Hindlimb muscle (tissue), 1 donor: ENCODE results near the gene WAC. TPM values are rescaled to one million over a fixed set of nuclear protein-coding genes. Genes with fewer than 3 reads are reported as not detected.

Experiments
- DNase-seq: peaks from one replicate; pipeline ENCODE4 v3.0.0-alpha.2; 2013
- polyA plus RNA-seq: library from polyadenylated mRNA; unstranded; fragments of 120-200 nt; gene quantifications from one replicate; pipeline ENCODE4 v1.2.1, GENCODE V29; 2013; ENCODE audit not compliant: insufficient read length

The WAC gene
- polyA plus RNA-seq, 1 donor: 87.2 TPM

DNA sequence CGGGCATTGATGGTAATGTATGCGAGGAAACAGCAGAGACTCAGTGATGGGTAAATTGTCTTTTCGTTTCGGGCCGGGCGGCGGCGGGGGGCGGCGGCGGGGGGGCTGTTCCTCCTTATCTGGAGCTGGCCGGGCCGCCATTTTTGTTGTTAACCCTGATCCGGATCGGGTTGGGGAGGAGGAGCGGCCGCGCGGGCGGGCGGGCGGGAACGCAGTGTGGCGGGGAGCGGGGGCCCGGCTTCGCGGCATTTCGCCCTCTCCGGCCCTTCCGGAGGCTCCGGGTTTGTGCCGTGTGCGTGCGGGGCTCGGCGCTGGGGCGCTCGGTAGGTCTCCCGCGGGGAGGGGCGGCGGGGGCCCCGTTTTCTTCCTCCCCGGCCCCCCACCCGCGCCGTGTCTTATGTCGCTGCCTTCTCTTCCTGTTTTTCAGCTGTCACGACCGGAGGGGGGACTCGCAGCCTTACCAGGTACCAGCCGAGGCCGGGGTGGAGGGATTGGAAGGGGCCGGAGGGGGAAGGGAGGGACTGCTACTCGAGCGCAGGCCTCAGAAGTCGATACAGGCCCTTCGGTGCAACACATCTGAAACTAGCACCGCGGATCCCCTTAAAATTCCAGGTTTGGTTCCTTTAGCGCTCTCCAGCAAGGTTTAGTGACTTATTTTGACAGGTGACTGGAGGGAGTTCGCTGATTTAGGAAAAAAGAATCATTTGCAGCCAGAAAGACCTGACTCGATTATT, 820 bp downstream of the WAC start:
- peak; percentile 56 for DNase-seq

DNA sequence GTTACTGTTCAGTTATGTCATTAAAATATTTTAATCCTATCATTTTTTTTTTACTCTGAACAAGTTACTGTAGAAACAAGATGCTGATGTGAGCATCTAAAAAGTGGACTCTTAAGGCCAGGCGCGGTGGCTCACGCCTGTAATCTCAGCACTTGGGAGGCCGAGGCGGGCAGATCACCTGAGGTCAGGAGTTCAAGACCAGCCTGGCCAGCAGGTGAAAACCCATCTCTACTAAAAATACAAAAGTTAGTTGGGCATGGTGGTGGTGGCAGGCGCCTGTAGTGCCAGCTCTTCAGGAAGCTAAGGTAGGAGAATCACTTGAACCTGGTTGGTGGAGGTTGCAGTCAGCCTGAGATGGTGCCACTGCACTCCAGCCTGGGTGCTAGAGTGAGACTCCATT, 2.9 kb downstream of the WAC start:
- no peak for DNase-seq

DNA sequence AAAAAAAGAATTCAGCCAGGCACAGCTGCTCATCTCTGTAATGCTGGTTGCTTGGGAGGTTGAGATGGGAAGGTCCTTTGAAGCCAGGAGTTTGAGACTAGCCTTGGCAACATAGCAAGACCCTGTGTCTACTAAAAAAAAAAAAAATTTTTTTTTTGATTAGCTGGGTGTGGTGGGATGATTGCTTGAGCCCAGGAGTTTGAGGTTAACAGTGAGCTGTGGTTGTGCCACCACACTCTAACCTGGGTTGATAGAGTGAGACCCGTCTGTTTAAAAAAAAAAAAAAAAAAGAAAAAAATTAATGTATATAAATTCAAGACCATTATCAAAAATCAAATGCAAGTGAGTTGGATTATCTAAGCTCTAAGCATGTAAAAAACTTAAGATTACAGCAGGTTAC, 5.7 kb downstream of the WAC start:
- DNase-seq: no peak

DNA sequence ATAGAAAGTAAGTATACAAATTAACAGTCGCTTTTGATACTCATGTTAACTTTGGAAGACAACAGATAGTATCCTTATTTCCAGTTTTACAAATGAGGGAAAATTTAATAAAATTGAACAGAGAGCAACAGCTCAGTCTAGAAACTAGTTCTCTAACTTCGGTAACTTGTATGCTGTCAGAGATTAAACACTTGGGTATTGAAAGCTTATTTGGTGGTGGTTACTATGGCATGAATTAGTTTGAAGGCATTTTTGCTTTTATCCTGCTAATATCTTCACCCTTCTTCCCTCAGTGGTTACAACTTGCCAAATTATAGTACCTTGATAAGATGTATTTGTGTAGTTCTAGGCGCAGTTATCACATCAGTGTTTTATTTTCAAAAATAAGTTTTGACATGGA, 7.2 kb downstream of the WAC start:
- no peak for DNase-seq

DNA sequence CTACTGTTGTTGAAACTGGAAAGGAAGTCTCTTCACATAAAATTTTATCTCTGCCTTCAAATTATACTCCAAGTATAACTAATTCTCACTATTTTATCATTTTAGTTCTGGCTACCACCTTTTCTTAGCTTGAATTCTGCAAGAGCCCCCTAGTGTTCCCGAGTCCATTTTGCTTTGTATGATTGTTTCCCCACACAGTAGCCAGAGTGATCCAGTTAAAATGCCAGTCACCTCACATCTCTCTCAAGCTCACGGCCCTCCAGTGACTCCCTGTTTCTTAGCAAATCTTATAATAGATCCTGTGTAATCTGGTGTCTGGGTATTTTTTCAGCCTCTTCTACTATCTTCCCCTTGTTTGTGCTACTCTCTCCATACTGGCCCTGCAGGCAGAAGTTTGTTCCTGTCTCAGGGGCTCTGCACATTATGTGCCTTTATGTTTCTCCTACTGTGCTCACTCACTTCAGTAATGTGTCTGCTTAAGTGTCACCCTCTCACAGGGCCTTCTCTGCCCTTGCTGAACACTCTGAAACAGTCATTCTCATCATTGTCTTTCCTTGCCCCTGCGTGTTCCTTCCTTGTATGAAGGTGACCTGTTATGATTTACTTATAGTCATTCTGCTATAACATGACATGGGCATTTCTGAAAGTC, 8.9 kb downstream of the WAC start:
- no peak for DNase-seq

DNA sequence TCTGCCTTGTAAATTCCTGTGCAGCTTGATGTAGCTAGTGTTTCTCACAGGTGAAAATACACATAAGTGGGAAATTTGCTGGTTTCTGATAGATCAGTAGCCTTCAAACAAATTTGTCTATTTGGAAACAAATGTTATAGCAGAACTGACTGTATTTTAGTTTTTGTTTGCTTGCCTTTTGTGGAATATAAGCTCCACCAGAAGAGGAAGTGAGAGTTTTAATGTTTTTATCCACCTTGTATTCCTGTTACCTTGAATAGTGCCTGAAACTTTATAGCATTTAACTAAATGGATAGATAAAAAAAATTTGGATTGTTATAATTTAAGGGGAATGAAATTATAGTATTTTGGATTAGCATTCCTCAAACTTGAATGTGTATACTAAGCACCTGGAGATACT, 9.8 kb downstream of the WAC start:
- no peak for DNase-seq

DNA sequence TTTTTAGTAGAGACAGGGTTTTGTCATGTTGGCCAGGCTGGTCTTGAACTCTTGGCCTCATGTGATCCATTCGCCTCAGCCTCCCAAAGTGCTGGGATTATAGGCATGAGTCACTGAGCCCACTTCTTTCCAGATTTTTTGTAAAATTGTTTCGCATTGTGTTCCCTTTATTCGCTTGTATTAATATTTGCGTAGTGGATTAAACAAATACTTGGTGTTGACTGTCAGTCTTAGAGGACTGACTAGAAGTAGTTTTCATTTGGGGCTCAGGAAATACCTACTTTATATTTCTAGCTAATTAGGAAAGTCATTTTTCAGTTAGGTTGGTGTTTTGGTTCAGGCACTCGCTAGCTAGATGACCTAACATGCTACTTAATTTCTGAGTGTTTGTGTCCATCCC, 11.1 kb downstream of the WAC start:
- DNase-seq: no peak

DNA sequence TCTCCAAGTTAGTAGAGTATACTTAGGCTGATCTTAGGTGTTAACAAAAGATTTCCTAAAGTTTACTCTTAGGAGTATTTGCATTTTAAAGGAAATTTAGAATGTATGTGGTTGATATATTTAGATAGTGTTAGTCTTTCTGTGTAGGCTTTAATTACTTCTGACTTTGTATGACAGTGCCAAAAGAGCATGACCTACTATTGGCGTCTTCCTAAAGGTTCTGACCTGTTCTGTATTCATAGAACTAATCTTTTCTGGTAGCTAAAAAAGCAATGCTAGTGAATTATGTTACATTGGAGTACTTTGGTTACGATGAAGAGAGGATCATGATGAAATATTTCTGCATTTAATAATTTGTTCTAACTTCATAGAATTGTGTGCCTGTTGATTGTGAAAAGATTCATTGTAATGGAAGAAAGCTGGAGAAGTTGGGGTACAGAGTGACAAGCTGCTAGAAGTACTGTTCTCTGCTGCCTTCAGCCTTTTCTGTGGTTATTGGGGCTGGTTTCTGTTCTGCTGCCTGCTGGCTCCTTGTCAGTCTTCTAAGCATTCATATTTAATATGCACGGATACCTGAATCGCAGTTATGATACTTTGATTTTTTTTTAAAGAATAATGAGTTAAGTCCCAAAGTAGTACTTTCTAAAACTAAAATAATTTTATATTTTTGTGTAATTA, 13.2 kb downstream of the WAC start:
- DNase-seq: no peak

DNA sequence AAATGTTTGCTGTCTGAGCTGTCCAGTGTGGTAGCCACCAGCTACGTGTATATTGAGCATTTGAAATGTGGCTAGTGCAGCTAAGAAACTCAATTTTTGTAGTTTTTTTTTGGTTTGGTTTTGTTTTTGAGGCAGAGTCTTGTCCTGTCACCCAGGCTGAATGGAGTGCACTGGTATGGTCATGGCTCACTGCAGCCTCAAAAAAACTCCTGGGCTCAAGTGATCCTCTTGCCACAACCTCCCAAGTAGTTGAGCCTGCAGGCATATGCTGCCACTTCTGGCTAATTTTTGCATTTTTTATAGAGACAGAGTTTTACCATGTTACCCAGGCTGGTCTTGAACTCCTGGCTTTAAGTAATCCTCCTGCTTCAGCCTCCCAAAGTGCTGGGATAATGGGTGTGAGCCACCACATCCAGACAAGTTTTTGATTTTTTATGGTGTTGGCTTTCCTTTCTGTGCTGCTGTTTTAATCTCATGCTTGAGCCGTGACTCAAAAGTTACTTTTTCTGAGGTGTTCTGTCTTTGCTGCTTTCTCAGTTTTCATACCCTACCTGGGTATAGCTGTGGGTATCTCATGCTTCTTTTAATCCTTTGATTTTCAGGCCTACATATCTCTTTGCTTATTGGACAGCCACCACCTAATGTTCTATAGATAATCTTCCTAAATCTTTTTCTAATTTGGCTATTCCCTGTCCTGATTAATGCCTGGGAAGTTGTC, 16.0 kb downstream of the WAC start:
- no peak for DNase-seq

DNA sequence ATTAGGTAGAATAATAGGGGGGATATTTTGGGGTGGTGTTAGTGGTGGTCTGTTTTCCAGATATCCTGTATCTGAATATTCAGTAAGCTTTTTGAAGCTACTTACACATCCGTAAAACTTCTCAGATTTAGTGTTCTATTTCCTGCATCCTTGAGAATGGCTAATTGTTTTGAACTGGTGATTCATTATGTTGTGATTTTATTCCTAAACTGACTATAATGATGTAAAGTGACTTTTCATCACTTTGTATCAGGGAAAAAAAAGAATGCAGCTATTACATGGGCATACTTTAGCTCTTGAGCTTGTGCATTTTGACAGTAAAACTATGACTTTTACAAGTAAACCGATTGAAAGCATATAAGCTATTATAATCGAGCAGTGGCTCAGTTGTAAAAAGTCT, 18.2 kb downstream of the WAC start:
- no peak for DNase-seq

DNA sequence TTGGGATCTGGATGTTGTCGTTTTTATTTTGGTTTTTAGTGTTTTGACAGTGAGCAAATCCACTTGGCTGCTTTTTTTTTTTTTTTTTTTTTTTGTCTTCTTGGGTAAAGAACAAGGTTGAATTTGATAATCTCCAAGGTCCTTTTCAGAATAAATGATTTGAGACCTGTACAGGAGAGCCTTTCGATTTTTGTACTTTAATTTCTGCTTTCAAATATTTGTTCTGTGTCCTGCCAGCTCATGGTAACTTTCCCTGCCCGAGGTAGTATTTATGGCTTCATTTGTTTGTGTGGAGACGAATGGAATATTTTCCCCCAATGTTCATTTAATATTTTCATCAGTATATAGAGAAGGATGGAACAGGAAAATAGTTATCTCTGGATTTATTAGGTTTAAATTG, 19.9 kb downstream of the WAC start:
- no peak for DNase-seq

DNA sequence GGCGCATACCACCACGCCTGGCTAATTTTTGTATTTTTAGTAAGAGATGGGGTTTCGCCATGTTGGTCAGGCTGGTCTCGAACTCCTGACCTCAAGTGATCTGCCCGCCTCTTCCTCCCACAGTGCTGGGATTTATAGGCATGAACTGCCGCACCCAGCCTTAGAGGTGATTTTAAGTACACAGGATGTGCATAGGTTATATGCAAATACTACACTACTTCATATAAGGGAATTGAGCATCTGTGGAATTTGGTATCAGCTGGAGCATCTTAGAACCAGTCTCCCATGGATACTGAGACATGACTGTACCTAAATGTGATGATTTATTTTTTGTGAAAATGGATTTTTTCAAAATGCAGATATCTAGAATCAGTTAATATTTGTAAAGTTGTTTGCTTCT, 21.1 kb downstream of the WAC start:
- DNase-seq: no peak

DNA sequence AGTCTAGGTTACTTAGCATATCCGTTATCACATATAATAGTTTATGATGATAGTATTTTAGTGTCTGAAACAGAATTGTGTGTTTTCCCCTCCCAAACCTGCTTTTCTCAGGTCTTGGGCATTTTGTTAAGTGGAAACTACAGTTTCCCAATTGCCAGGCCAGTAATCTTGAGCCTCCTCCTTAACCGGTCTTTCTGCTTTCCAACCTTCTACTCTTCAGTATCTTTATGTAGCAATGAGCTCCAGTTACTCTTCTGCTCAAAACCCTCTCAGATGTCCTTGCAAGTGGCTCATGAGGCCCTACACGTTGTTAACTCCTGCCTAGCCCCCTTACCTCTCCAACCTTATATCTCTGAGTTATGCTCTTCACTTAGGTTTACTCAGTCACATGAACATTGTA, 22.0 kb downstream of the WAC start:
- DNase-seq: no peak

DNA sequence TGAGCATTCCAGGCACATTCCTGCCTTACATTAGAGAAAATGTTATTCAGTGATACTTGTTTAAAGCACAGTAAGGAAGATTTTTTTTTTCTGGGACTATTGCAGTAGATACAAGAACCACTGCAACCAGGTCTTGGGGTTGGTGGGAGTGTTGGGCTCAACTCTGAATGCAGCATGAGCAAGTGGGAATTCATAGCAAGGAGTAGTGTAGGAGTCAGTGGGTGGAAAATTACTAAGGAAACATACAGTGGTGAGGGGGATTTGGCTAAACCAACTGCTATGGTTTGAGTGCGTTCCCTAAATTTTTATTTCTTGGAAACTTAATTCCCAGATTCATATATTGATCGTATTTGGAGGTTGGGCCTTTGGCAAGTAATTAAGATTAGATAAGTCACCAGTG, 22.4 kb downstream of the WAC start:
- DNase-seq: no peak

DNA sequence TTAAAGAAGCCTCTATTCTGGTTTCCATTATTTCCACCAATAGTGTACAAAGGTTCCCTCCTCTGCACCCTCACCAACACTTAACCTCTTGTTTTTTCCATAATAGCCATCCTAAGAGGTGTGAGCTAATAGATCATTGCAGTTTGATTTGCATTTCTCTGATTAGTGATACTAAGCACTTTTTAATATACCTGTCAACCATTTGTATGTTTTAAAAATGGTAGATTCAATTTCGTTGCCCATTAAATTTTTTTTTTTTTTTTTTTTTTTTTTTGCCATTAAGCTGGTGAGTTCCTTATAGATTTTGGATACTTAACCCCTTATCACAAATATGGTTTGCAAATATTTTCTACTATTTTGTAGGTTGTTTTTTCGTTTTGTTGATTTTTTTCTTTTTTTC, 23.2 kb downstream of the WAC start:
- no peak for DNase-seq

DNA sequence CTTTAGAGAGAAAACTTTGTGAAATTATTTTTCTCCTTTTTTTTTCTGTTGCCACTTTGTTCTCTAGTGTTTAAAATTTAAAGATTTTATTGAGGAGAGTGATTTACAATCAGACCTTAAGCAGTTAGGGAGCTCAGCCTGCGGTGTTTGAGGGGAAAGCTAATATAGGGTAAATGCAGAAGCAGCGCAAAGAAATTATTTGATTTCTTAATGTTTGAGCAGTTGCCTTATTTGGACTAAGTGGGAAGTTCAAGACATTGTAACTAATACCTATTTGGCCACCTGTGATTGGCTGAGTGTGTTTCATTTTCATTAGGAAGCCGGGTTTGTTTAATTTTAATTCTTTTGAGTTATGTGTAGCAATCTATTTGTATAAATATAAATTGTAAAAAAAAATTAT, 25.3 kb downstream of the WAC start:
- no peak for DNase-seq

DNA sequence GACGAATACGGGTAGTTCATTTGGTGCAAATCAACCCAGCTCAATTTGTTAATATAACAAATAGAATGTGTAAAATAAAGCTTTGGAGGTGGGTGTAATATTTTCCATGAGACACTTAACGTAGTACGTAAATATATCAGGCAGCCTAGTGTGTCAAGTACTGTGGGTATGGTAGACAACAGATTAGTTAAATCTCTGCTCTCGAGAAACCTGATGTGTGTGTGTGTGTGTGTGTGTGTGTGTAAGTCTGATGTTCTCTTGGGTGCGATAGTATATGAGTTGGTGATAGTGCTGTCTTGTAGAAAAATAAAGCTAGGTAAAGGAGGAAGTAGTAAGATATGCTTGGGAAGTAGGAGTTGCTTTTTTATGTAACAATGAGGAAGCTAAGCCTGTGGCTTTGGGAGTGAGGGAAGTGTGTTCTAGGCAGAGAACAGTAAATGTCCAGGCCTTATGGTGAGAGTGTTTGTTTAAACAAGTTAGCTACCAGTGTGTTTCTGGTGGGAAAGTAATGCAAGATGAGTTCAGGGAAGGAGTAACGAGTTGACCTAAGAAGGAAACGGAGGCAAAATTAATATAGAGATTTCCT, 26.1 kb downstream of the WAC start:
- DNase-seq: no peak

DNA sequence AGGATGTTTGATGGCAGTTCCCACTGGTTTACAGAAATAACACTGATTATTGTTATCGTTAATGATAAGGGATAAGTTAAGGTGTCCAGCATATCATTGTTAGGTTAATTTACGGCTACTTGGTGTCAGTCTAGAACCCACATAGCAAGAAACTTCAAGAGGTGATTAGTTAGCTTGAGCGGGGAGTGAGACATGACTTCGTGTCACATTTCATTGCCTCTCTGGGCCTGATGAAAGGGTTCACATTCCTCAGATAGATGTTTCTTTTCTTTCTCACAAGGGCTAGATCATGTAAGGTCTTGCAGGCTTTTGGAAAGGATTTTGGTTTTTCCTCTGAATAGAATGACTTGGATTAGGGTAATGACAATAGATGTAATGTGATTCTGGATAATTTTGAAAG, 26.7 kb downstream of the WAC start:
- DNase-seq: no peak

DNA sequence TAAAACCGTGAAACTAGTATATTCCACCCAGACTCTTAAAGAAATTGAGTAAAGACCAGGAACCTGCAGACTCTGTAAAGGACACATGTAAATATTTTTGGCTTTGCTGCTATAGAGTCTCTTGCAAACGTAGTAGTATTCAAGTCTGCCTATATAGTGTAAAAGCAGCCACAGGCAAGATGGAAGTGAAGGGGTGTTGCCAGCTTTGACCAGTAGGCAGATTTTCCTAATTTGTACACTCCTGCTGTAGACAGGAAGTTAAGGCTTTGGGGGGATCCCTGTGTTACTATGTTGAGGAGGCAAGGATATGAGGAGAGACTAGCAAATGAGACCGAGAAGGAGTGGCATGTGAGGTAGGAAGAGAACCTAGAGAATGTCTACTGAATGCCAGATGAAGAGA, 27.7 kb downstream of the WAC start:
- no peak for DNase-seq

DNA sequence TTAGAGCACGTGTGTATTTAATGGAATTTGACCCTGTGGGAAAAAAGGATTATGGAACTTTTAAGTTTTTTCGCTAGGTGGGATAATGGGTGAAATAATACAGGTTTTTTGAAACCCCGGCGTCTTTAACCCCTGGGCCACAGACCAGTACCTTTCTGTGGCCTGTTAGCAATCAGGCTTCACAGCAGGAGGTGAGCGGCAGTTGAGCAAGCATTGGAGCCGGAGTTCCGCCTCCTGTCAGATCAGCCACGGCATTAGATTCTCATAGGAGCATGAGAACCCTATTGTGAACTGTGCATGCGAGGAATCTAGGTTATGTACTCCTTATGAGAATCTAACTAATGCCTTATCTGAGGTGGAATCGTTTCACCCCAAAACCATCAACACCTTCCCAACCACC, 28.6 kb downstream of the WAC start:
- no peak for DNase-seq

DNA sequence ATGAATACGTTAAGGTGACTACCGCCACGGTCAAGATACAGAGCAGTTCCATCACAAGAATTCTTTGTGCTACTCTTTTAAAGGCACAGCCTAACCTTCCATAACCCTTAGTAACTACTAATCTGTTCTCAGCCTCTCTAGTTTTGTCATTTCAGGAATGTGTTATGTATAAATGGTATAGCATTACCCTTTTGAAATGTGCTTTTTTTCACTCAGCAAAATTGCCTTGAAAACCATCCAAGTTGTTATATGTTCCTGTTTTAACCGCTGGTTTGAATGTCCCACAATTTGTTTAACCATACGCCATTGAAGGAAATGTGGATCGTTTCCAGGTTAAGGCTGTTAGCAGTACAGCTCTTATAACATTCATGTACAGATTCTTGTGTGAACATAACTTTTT, 32.0 kb downstream of the WAC start:
- no peak for DNase-seq

DNA sequence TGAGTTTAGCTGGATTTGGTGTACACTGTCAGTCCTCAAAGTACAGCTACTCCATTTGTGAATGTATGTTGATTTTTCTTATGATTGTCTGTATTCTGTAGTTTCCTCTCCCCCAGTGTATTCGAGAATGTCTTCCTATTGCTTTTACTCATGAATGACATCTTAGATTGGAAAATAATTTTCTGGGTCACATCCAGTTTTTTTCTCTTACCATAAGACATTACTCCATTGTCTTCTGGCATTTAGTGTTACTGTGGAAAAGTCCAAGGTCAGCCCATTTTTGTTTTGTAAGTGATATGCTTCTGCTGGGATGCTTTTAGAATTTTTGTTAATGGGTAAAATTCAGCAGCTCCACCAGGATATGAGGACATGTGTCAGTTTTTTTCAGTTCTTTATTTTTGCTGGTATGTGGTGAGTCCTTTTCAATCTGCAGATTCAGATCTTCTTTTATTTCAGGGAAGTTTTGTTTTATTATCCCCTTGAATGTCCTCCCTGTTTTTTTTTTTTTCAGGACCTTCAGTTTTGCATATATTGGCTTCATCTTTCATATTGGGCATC, 33.6 kb downstream of the WAC start:
- no peak for DNase-seq
